HepG2 (cell line): ENCODE measurements around the gene G6PC3. TPM values are rescaled to one million over a fixed set of nuclear protein-coding genes. Genes with fewer than 3 reads are reported as not detected.
A peak's percentile ranks its signal among the peaks of the same experiment; 100 is the strongest.

Source experiments
- CBX1 ChIP-seq: IDR thresholded peaks from one replicate; pipeline ENCODE4 v1.6.1; 2016; ENCODE audit warnings: antibody characterized with exemption, low read depth
- CBX2 ChIP-seq, 2 experiments: fragments of 200-600 bp in 1 of 2; sonication (generic); formaldehyde crosslinking in 1 of 2; IDR thresholded peaks; 2 replicates each; pipeline versions ENCODE4 v1.7.0 to v1.8.1; 2018 to 2022; ENCODE audit warnings: low read depth in 2 of 2, low read length in 1 of 2, mild to moderate bottlenecking in 1 of 2, missing genetic modification reagents in 1 of 2
- CREB1 ChIP-seq, 2 experiments: fragments of 450-650 bp in 1 of 2; IDR thresholded peaks; 2 replicates each; pipeline ENCODE4 v1.6.1; 2016 to 2017; ENCODE audit warnings: control low read depth in 1 of 2, mild to moderate bottlenecking in 1 of 2, missing compliant biosample characterization in 1 of 2, missing genetic modification characterization in 1 of 2
- FOXJ3 ChIP-seq: sonication (generic); formaldehyde crosslinking; IDR thresholded peaks from 2 replicates; pipeline ENCODE4 v1.4.0; 2020; ENCODE audit warnings: missing genetic modification reagents, mild to moderate bottlenecking, borderline replicate concordance
- KLF6 ChIP-seq: IDR thresholded peaks from 2 replicates; pipeline ENCODE4 v1.8.0; 2016; ENCODE audit warnings: missing biosample characterization, missing genetic modification reagents
- POLR2A ChIP-seq, 2 experiments: IDR thresholded peaks; 2 replicates each; pipeline ENCODE4 v1.6.1; 2011; ENCODE audit warnings: low read depth in 2 of 2, low read length in 2 of 2, mild to moderate bottlenecking in 1 of 2, moderate library complexity in 1 of 2; ENCODE audit not compliant: insufficient read depth in 1 of 2
- RBM22 ChIP-seq: fragments of 200-400 bp; formaldehyde crosslinking; optimal IDR thresholded peaks from 2 replicates; pipeline ENCODE3; 2017; ENCODE audit warnings: mild to moderate bottlenecking, low read length, moderate library complexity
- RFXANK ChIP-seq: IDR thresholded peaks from 2 replicates; pipeline ENCODE4 v1.6.1; 2016
- TAF1 ChIP-seq: sonication (generic); formaldehyde crosslinking; IDR thresholded peaks from 2 replicates; pipeline ENCODE4 v1.4.0; 2020; ENCODE audit warnings: missing genetic modification reagents
- TBX2 ChIP-seq: sonication (generic); formaldehyde crosslinking; IDR thresholded peaks from 2 replicates; pipeline ENCODE4 v1.5.0; 2020; ENCODE audit warnings: missing genetic modification reagents, mild to moderate bottlenecking, borderline replicate concordance
- ZFP36L1 ChIP-seq: sonication (generic); formaldehyde crosslinking; IDR thresholded peaks from 2 replicates; pipeline ENCODE4 v1.8.0; 2022; ENCODE audit warnings: mild to moderate bottlenecking, missing genetic modification reagents, moderate library complexity
- ZNF101 ChIP-seq: sonication (generic); formaldehyde crosslinking; IDR thresholded peaks from 2 replicates; pipeline ENCODE4 v1.4.0; 2020; ENCODE audit warnings: mild to moderate bottlenecking, low read depth, missing genetic modification reagents, borderline replicate concordance
- ZNF337 ChIP-seq: sonication (generic); formaldehyde crosslinking; IDR thresholded peaks from 2 replicates; pipeline ENCODE4 v1.5.1; 2020; ENCODE audit warnings: missing genetic modification reagents, low read depth, mild to moderate bottlenecking, borderline replicate concordance
- ZNF441 ChIP-seq: sonication (generic); formaldehyde crosslinking; IDR thresholded peaks from 2 replicates; pipeline ENCODE4 v1.7.0; 2021; ENCODE audit warnings: missing genetic modification reagents, borderline replicate concordance
- ZSCAN25 ChIP-seq: sonication (generic); formaldehyde crosslinking; IDR thresholded peaks from 2 replicates; pipeline ENCODE4 v1.8.0; 2022; ENCODE audit warnings: mild to moderate bottlenecking, missing genetic modification reagents
- polyA plus RNA-seq, 8 experiments: library from polyadenylated mRNA; depleted of rRNA in 3 of 8; stranded (reverse) in 7 of 8; unstranded in 1 of 8; fragments of >200 nt; fragmentation: Illumina TruSeq in 4 of 8; extraction: Trizol in 4 of 8; gene quantifications; 2 replicates each; pipeline versions ENCODE4 v1.2.1 to v1.2.3, GENCODE V29; 2011 to 2016; ENCODE audit warnings: low read depth in 4 of 8, missing spikeins in 1 of 8, mixed read lengths in 1 of 8; ENCODE audit not compliant: insufficient read depth in 1 of 8
- total RNA-seq, 5 experiments: library from RNA; depleted of rRNA; stranded (reverse); fragments of >200 nt; fragmentation: Illumina TruSeq; extraction: Trizol; gene quantifications; 2 replicates each; pipeline ENCODE4 v1.2.3, GENCODE V29; 2016; ENCODE audit warnings: low read depth in 1 of 5
- TF ChIP-seq, protein P1 (sequence below): sonication (generic); formaldehyde crosslinking; IDR thresholded peaks from 2 replicates; pipeline ENCODE4 v1.5.0; 2020; ENCODE audit warnings: missing genetic modification reagents
- TF ChIP-seq, protein P2 (sequence below): sonication (generic); formaldehyde crosslinking; IDR thresholded peaks from 2 replicates; pipeline ENCODE4 v1.4.0; 2020; ENCODE audit warnings: missing genetic modification reagents, borderline replicate concordance
- TF ChIP-seq, protein P3 (sequence below): sonication (generic); formaldehyde crosslinking; IDR thresholded peaks from 2 replicates; pipeline ENCODE4 v1.8.1; 2023; ENCODE audit warnings: mild to moderate bottlenecking, missing genetic modification reagents, borderline replicate concordance
- TF ChIP-seq, protein P4 (sequence below): sonication (generic); formaldehyde crosslinking; conservative IDR thresholded peaks from 2 replicates; pipeline ENCODE4 v1.4.0; 2020; ENCODE audit warnings: missing genetic modification reagents
- TF ChIP-seq, protein P5 (sequence below): sonication (generic); formaldehyde crosslinking; IDR thresholded peaks from 2 replicates; pipeline ENCODE4 v1.4.0; 2020; ENCODE audit warnings: missing genetic modification reagents, mild to moderate bottlenecking, borderline replicate concordance

G6PC3 gene
- total and polyA plus RNA-seq, 2 of the 13 experiments (the other 11 are each of a cell fraction or from before 2014, with no cell fraction given), result 38.5 to 75.8 TPM

DNA sequence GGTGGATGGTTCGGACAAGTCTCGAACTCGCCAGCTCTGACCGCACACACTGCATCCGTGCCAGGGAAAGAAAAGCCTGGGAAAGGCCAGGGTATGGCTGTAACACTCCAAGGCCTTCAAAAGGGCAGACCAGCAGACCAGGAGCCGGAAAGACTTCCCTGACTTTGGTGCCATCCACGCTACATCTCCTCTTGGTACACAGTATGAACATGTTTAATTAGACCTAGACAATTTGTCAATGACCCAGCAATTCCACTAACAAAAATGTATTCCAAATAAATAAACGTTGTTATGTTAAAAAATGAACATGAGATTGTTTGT is 53.5 kb downstream of the G6PC3 start (continued):
- TF ChIP-seq, protein P1, sequence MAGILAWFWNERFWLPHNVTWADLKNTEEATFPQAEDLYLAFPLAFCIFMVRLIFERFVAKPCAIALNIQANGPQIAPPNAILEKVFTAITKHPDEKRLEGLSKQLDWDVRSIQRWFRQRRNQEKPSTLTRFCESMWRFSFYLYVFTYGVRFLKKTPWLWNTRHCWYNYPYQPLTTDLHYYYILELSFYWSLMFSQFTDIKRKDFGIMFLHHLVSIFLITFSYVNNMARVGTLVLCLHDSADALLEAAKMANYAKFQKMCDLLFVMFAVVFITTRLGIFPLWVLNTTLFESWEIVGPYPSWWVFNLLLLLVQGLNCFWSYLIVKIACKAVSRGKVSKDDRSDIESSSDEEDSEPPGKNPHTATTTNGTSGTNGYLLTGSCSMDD (CRISPR knock-in tag), result no peak
- TF ChIP-seq, protein P2, sequence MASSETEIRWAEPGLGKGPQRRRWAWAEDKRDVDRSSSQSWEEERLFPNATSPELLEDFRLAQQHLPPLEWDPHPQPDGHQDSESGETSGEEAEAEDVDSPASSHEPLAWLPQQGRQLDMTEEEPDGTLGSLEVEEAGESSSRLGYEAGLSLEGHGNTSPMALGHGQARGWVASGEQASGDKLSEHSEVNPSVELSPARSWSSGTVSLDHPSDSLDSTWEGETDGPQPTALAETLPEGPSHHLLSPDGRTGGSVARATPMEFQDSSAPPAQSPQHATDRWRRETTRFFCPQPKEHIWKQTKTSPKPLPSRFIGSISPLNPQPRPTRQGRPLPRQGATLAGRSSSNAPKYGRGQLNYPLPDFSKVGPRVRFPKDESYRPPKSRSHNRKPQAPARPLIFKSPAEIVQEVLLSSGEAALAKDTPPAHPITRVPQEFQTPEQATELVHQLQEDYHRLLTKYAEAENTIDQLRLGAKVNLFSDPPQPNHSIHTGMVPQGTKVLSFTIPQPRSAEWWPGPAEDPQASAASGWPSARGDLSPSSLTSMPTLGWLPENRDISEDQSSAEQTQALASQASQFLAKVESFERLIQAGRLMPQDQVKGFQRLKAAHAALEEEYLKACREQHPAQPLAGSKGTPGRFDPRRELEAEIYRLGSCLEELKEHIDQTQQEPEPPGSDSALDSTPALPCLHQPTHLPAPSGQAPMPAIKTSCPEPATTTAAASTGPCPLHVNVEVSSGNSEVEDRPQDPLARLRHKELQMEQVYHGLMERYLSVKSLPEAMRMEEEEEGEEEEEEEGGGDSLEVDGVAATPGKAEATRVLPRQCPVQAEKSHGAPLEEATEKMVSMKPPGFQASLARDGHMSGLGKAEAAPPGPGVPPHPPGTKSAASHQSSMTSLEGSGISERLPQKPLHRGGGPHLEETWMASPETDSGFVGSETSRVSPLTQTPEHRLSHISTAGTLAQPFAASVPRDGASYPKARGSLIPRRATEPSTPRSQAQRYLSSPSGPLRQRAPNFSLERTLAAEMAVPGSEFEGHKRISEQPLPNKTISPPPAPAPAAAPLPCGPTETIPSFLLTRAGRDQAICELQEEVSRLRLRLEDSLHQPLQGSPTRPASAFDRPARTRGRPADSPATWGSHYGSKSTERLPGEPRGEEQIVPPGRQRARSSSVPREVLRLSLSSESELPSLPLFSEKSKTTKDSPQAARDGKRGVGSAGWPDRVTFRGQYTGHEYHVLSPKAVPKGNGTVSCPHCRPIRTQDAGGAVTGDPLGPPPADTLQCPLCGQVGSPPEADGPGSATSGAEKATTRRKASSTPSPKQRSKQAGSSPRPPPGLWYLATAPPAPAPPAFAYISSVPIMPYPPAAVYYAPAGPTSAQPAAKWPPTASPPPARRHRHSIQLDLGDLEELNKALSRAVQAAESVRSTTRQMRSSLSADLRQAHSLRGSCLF, result no peak
- TF ChIP-seq ZNF101 (CRISPR knock-in tag) (peak; percentile 61; the same call in 1 of the 2 replicates), RBM22 (no peak), ZNF337 (CRISPR knock-in tag) (0 out of 2 replicates have a peak, but pooled peaks have one; percentile 48), ZFP36L1 (CRISPR knock-in tag) (no peak; the same call in 1 of the 2 replicates), CBX1 (no peak), TAF1 (CRISPR knock-in tag) (no peak), CBX2 (IDR thresholded peaks at IDR 0.05; ENCODE audit: low read depth, low read length) (no peak), CBX2 (CRISPR knock-in tag; IDR thresholded peaks at IDR 0.05; ENCODE audit: low read depth) (no peak), ZNF441 (peak; percentile 76), POLR2A (IDR thresholded peaks at IDR 0.05; ENCODE audit: insufficient read depth in 1 of 2, low read depth in 2 of 2, low read length in 2 of 2) (no peak), CREB1 (IDR thresholded peaks at IDR 0.05) (no peak), CREB1 (CRISPR knock-in tag; IDR thresholded peaks at IDR 0.05) (0 out of 2 replicates have a peak, but pooled peaks have one; percentile 28), FOXJ3 (peak; percentile 12; the same call in 1 of the 2 replicates), RFXANK (CRISPR knock-in tag) (no peak), ZSCAN25 (CRISPR knock-in tag) (no peak), KLF6 (CRISPR knock-in tag) (no peak), TBX2 (no peak)
- TF ChIP-seq, protein P3, sequence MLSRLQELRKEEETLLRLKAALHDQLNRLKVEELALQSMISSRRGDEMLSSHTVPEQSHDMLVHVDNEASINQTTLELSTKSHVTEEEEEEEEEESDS, result no peak
- TF ChIP-seq, protein P4, sequence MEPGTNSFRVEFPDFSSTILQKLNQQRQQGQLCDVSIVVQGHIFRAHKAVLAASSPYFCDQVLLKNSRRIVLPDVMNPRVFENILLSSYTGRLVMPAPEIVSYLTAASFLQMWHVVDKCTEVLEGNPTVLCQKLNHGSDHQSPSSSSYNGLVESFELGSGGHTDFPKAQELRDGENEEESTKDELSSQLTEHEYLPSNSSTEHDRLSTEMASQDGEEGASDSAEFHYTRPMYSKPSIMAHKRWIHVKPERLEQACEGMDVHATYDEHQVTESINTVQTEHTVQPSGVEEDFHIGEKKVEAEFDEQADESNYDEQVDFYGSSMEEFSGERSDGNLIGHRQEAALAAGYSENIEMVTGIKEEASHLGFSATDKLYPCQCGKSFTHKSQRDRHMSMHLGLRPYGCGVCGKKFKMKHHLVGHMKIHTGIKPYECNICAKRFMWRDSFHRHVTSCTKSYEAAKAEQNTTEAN (CRISPR knock-in tag), result 0 out of 2 replicates have a peak, but pooled peaks have one; percentile 12
- TF ChIP-seq, protein P5, sequence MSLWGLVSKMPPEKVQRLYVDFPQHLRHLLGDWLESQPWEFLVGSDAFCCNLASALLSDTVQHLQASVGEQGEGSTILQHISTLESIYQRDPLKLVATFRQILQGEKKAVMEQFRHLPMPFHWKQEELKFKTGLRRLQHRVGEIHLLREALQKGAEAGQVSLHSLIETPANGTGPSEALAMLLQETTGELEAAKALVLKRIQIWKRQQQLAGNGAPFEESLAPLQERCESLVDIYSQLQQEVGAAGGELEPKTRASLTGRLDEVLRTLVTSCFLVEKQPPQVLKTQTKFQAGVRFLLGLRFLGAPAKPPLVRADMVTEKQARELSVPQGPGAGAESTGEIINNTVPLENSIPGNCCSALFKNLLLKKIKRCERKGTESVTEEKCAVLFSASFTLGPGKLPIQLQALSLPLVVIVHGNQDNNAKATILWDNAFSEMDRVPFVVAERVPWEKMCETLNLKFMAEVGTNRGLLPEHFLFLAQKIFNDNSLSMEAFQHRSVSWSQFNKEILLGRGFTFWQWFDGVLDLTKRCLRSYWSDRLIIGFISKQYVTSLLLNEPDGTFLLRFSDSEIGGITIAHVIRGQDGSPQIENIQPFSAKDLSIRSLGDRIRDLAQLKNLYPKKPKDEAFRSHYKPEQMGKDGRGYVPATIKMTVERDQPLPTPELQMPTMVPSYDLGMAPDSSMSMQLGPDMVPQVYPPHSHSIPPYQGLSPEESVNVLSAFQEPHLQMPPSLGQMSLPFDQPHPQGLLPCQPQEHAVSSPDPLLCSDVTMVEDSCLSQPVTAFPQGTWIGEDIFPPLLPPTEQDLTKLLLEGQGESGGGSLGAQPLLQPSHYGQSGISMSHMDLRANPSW (CRISPR knock-in tag), result no peak
